GM18907 (cell line): ENCODE data around the gene CHST14.

Source experiments
- ATAC-seq: cut with Tn5 transposase; IDR thresholded peaks from one replicate; pipeline ENCODE4 v1.9.1; 2021; ENCODE audit warnings: mild to moderate bottlenecking, moderate library complexity; ENCODE audit not compliant: unreplicated experiment

The CHST14 gene

GRCh38 chr15:40461958-40462357 lies 8.8 kb upstream of the CHST14 start:
- no peak for ATAC-seq

GRCh38 chr15:40463279-40463678 lies 7.5 kb upstream of the CHST14 start:
- no peak for ATAC-seq

- ATAC-seq, result no peak
Observed at GRCh38 chr15:40463886-40464545, 6.8 kb upstream of the CHST14 start.

GRCh38 chr15:40464595-40465185 lies 6.1 kb upstream of the CHST14 start:
- no peak for ATAC-seq

GRCh38 chr15:40465939-40466338 lies 4.8 kb upstream of the CHST14 start:
- ATAC-seq, result no peak

- ATAC-seq, result no peak
Observed at GRCh38 chr15:40466426-40467260, 4.1 kb upstream of the CHST14 start.

- ATAC-seq, result no peak
Observed at GRCh38 chr15:40467261-40467615, 3.5 kb upstream of the CHST14 start.

GRCh38 chr15:40468898-40469331 lies 1.9 kb upstream of the CHST14 start:
- no peak for ATAC-seq

GRCh38 chr15:40469776-40470390 lies 901 bp upstream of the CHST14 start:
- no peak for ATAC-seq

- ATAC-seq, result peak; percentile 42
Observed at GRCh38 chr15:40471105-40471807, 472 bp downstream of the CHST14 start.

GRCh38 chr15:40471808-40472150 lies 995 bp downstream of the CHST14 start:
- ATAC-seq, result peak; percentile 14

GRCh38 chr15:40472171-40472727 lies 1.5 kb downstream of the CHST14 start:
- no peak for ATAC-seq

- no peak for ATAC-seq
Observed at GRCh38 chr15:40474581-40474980, 3.8 kb downstream of the CHST14 start.

GRCh38 chr15:40477642-40478327 lies 7.0 kb downstream of the CHST14 start:
- ATAC-seq, result no peak

- ATAC-seq, result no peak
Observed at GRCh38 chr15:40479024-40479423, 8.2 kb downstream of the CHST14 start.

- no peak for ATAC-seq
Observed at GRCh38 chr15:40481341-40482074, 10.7 kb downstream of the CHST14 start.

GRCh38 chr15:40483919-40484318 lies 13.1 kb downstream of the CHST14 start:
- no peak for ATAC-seq

- ATAC-seq, result no peak
Observed at GRCh38 chr15:40486066-40486770, 15.4 kb downstream of the CHST14 start.
